Activated B cell treated with CpG ODN at 0.5 μM for 24 hours (primary cell): ENCODE measurements around the gene TMPRSS13. TPM values are rescaled to one million over a fixed set of nuclear protein-coding genes. Genes with fewer than 3 reads are reported as not detected.

ENCODE experiments used
- ATAC-seq: fragments of 200-7000 bp; cut with Tn5 transposase; one replicate; pipeline ENCODE4 v1.10.0; 2021; ENCODE audit warnings: low read depth, mild to moderate bottlenecking, moderate library complexity
- CTCF ChIA-PET: fragments of 350-600 bp; sonication (Branson Sonifier 250); formaldehyde crosslinking; loops from one replicate; lab custom pipeline; 2021; ENCODE audit warnings: antibody characterized with exemption; lab: Charles Lee
- POLR2A ChIA-PET: fragments of 350-600 bp; sonication (Branson Sonifier 250); formaldehyde crosslinking; loops from one replicate; lab custom pipeline; 2021; ENCODE audit warnings: antibody characterized with exemption; lab: Charles Lee
- DNase-seq: peaks from one replicate; pipeline ENCODE4 v3.0.0; 2022
- H3K27ac Mint-ChIP-seq: one replicate; pipeline ENCODE4 v1.8.0; 2020; ENCODE audit warnings: mixed read lengths
- H3K27me3 Mint-ChIP-seq: one replicate; pipeline ENCODE4 v1.8.0; 2021; ENCODE audit warnings: mixed read lengths
- H3K36me3 Mint-ChIP-seq: one replicate; pipeline ENCODE4 v1.8.0; 2021; ENCODE audit warnings: low read depth, mixed read lengths
- H3K4me1 Mint-ChIP-seq: one replicate; pipeline ENCODE4 v1.8.0; 2021; ENCODE audit warnings: mixed read lengths
- H3K4me3 Mint-ChIP-seq: one replicate; pipeline ENCODE4 v1.8.0; 2020; ENCODE audit warnings: mild to moderate bottlenecking, mixed read lengths
- H3K9me3 Mint-ChIP-seq: one replicate; pipeline ENCODE4 v1.8.0; 2020; ENCODE audit warnings: mixed read lengths
- intact Hi-C: fragments of 100-400 bp; cut with micrococcal nuclease; formaldehyde crosslinking; loops from one replicate; pipeline ENCODE4 v1.15.1; 2024
- total RNA-seq: library from RNA; stranded (reverse); gene quantifications from 2 replicates; pipeline ENCODE4 v1.2.3, GENCODE V29; 2022
- TF ChIP-seq, protein P1 (sequence below): fragments of 200-600 bp; IDR thresholded peaks from one replicate; pipeline ENCODE4 v1.8.0; 2022; ENCODE audit warnings: antibody characterized with exemption, mild to moderate bottlenecking

Gene TMPRSS13
- total RNA-seq, 1 donor from 2014 or later = 3.7 TPM

DNA sequence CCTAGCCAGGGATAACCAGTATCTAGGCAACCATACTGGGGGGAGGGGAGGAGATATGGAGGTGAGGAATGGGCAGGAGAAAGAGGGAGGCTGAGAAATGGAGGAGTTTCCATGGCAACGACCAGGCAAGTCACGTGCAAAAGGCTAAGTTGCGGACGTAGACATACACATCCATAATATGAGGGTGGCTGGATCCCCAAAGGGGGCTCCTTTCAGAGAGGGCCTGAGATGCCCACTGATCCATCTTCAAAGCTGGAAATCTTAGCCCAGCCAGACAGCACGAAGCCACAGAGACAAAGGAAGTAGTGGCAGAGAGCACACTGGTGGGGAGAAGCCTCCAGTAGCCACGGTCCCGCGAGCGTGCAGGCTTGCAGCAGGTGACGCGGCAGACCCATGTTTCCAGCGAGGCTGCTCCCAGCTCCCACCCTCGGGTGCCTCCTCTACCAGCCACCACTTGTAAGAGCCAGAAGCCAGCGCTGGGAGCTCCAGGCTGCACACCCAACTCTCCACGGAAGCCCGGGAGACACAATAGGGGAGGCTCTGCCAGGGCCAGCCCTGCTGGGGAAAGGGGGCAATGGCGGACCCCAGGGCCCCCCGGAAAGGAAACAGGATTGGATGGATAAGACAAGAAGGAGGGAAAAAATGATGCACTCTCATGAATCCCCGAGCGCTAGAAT, 53.7 kb downstream of the TMPRSS13 start:
- CTCF ChIA-PET = no interaction called here
- H3K4me1 Mint-ChIP-seq = peaks cover 23% of the 10 kb centered on the region
- peak overlapping the region; percentile 52 for H3K4me3 Mint-ChIP-seq
- intact Hi-C loops = no loop called here
- POLR2A ChIA-PET = no interaction called here
- peaks cover 66% of the 10 kb centered on the region for H3K27me3 Mint-ChIP-seq
- no peak overlapping the region for H3K27ac Mint-ChIP-seq
- H3K36me3 Mint-ChIP-seq = no peaks in the 10 kb centered on the region
- no peak for DNase-seq
- H3K9me3 Mint-ChIP-seq = no peaks in the 10 kb centered on the region
- TF ChIP-seq, protein P1, sequence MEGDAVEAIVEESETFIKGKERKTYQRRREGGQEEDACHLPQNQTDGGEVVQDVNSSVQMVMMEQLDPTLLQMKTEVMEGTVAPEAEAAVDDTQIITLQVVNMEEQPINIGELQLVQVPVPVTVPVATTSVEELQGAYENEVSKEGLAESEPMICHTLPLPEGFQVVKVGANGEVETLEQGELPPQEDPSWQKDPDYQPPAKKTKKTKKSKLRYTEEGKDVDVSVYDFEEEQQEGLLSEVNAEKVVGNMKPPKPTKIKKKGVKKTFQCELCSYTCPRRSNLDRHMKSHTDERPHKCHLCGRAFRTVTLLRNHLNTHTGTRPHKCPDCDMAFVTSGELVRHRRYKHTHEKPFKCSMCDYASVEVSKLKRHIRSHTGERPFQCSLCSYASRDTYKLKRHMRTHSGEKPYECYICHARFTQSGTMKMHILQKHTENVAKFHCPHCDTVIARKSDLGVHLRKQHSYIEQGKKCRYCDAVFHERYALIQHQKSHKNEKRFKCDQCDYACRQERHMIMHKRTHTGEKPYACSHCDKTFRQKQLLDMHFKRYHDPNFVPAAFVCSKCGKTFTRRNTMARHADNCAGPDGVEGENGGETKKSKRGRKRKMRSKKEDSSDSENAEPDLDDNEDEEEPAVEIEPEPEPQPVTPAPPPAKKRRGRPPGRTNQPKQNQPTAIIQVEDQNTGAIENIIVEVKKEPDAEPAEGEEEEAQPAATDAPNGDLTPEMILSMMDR = no peak
- peak; percentile 31 for ATAC-seq

DNA sequence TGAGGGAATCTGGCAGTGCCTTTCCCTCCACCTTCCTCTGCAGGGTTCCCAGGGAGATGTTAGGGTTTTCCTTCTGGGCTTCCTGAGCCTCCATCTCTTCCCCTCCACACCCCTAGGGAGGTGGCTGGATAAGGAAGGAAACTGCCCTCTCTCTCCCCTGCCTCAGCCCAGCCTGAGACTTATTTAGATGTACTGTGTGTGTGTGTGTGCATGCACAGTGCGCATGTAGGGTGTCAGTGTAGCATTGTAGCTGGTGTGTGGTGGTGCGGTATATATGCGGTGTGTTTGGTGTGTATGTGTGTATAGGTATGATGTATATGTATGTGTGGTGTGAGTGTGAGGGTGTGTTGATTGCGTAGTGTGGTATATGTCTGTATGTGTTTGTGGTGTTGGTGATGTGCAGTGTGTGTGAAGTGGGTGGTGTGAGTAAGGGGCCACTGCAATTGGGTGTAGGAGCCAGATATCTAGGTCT, 54.3 kb downstream of the TMPRSS13 start:
- no peak for DNase-seq
- Mint-ChIP-seq H3K27me3 (peaks cover 60% of the 10 kb centered on the region), H3K27ac (no peak overlapping the region), H3K36me3 (no peaks in the 10 kb centered on the region), H3K9me3 (no peaks in the 10 kb centered on the region), H3K4me1 (peaks cover 23% of the 10 kb centered on the region), H3K4me3 (peak overlapping the region; percentile 0)
- POLR2A ChIA-PET = no interaction called here
- CTCF ChIA-PET = no interaction called here
- no peak for ATAC-seq
- intact Hi-C loops = no loop called here
- TF ChIP-seq, protein P1 = no peak

DNA sequence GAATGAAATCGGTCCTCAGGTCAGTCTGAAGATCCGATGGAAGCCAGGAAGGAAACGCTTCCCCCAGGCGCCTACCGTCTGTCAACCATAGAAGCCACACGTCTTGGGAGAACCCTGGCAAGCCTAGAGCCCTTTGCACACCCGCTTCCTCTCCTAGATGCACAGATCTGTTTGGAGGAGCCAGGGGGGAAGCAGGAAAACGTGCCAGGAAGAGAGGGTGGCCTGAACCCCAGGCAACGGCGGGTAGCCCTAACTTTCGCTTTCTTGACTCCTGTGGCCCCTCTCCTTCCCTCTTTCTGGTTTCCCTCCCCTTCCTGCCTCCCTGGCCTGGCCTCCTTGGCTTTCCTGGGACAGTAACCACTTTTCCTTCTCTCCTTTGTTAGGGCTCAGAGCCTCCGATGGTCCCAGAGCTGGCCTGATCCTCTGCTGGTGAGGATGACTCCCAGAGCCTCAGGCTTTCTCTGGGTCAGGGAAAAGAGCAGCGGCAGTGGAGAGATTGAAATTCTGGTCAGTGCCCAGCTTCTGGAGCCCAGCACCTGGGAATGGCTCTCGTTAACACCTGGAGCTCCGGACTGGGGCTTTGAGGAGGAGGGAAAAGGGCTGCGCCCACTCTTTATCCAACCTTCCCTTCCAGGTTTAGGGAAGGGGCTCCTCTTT, 54.8 kb downstream of the TMPRSS13 start:
- intact Hi-C loops = no loop called here
- no peak for DNase-seq
- H3K27me3 Mint-ChIP-seq = peaks cover 57% of the 10 kb centered on the region
- H3K4me1 Mint-ChIP-seq = peaks cover 23% of the 10 kb centered on the region
- no peaks in the 10 kb centered on the region for H3K36me3 Mint-ChIP-seq
- ChIA-PET CTCF (no interaction called here), POLR2A (no interaction called here)
- no peak overlapping the region for H3K4me3 Mint-ChIP-seq
- H3K9me3 Mint-ChIP-seq = no peaks in the 10 kb centered on the region
- ATAC-seq = no peak
- TF ChIP-seq, protein P1 = no peak
- no peak overlapping the region for H3K27ac Mint-ChIP-seq

DNA sequence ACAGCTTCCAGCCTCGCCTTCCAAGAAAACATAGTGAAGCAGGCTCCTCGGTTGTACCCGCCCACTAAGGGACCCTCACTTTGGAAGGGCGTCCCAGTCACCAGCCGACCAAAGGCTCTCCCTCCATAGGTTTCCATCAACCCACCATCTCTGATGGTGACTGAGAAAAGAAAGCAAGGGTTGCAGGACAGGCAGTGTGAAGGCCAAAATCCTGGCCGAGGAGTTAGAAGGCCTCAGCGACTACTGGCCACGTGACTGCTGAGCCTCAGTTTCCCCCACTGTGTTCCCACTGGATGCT, 55.4 kb downstream of the TMPRSS13 start:
- Mint-ChIP-seq H3K9me3 (no peaks in the 10 kb centered on the region), H3K4me3 (no peak overlapping the region), H3K27me3 (peaks cover 54% of the 10 kb centered on the region), H3K36me3 (no peaks in the 10 kb centered on the region), H3K4me1 (peaks cover 23% of the 10 kb centered on the region), H3K27ac (no peak overlapping the region)
- TF ChIP-seq, protein P1 = no peak
- ATAC-seq (no peak), DNase-seq (no peak)
- ChIA-PET POLR2A (no interaction called here), CTCF (no interaction called here)
- intact Hi-C loops = no loop called here

GRCh38 chr11:117872975-117873827, 56.0 kb downstream of the TMPRSS13 start:
- Mint-ChIP-seq H3K9me3 (no peaks in the 10 kb centered on the region), H3K4me1 (peaks cover 23% of the 10 kb centered on the region), H3K4me3 (no peak overlapping the region), H3K27ac (no peak overlapping the region), H3K36me3 (no peaks in the 10 kb centered on the region), H3K27me3 (peaks cover 52% of the 10 kb centered on the region)
- DNase-seq = no peak
- CTCF ChIA-PET = no interaction called here
- intact Hi-C loops = no loop called here
- POLR2A ChIA-PET = no interaction called here
- ATAC-seq = no peak
- TF ChIP-seq, protein P1 = no peak
